Hepatocyte (in vitro differentiated cells): Measurements from ENCODE around the gene HOXA6.

Experiments used
- CTCF ChIP-seq: fragments of 200-600 bp; sonication (generic); IDR thresholded peaks from 2 replicates; pipeline ENCODE4 v1.5.1; 2016; ENCODE audit warnings: antibody characterized with exemption, mild to moderate bottlenecking; ENCODE audit not compliant: poor library complexity
- EZH2 ChIP-seq: fragments of 200-600 bp; sonication (generic); IDR thresholded peaks from 2 replicates; pipeline ENCODE4 v1.6.1; 2016; ENCODE audit warnings: antibody characterized with exemption, mild to moderate bottlenecking, borderline replicate concordance
- EZH2phosphoT487 ChIP-seq: fragments of 200-600 bp; sonication (generic); IDR thresholded peaks from one replicate; pipeline ENCODE4 v1.6.1; 2018; ENCODE audit warnings: antibody characterized with exemption, mild to moderate bottlenecking, low read depth, moderate library complexity; ENCODE audit not compliant: unreplicated experiment, severe bottlenecking

- no peak for TF ChIP-seq CTCF
- TF ChIP-seq EZH2phosphoT487: peak; percentile 65
- TF ChIP-seq EZH2: peak; percentile 91
Observed at GRCh38 chr7:27112955-27113949, 34.3 kb downstream of the HOXA6 start.
